Tibial artery (tissue), 4 donors: ENCODE measurements around the gene ADGRL3.

Source experiments
- DNase-seq, 2 donors: peaks; one replicate each; pipeline ENCODE4 v3.0.0-alpha.2; 2019
- H3K27ac ChIP-seq, 2 donors: fragments of 200-600 bp; sonication (generic) in 1 of 2; 1 replicate in 1 of 2; 2 replicates in 1 of 2; pipeline ENCODE4 v1.5.1; 2018 to 2019; ENCODE audit warnings: mild to moderate bottlenecking in 1 of 2
- H3K27me3 ChIP-seq, 2 donors: fragments of 200-600 bp; sonication (generic) in 1 of 2; one replicate each; pipeline versions ENCODE4 v1.5.1 to v1.6.0; 2016 to 2019
- H3K36me3 ChIP-seq, 3 donors: fragments of 200-600 bp; sonication (generic) in 2 of 3; one replicate each; pipeline ENCODE4 v1.5.1; 2016 to 2019; ENCODE audit warnings: mild to moderate bottlenecking in 2 of 3
- H3K4me1 ChIP-seq, 4 donors: fragments of 200-600 bp; sonication (generic) in 2 of 4; 1 replicate in 3 of 4; 2 replicates in 1 of 4; pipeline ENCODE4 v1.5.1; 2016 to 2019
- H3K4me3 ChIP-seq, 2 donors: fragments of 200-600 bp; sonication (generic) in 1 of 2; 1 replicate in 1 of 2; 2 replicates in 1 of 2; pipeline ENCODE4 v1.5.1; 2018 to 2019; ENCODE audit warnings: mild to moderate bottlenecking in 2 of 2
- H3K9me3 ChIP-seq, 3 donors: fragments of 200-600 bp; sonication (generic) in 1 of 3; one replicate each; pipeline ENCODE4 v1.5.1; 2016 to 2019
- intact Hi-C: fragments of 100-400 bp; cut with DNase I; formaldehyde crosslinking; loops from one replicate; pipeline ENCODE4 v1.15.0; 2023; ENCODE audit warnings: low total_unique reads
- TF ChIP-seq, protein P1 (sequence below), 2 experiments: fragments of 200-600 bp in 1 of 2; fragments of 450-650 bp in 1 of 2; IDR thresholded peaks; one replicate each; pipeline ENCODE4 v1.5.1; 2017 to 2019; ENCODE audit warnings: antibody characterized with exemption in 2 of 2, mild to moderate bottlenecking in 1 of 2, moderate library complexity in 1 of 2

The ADGRL3 gene

DNA sequence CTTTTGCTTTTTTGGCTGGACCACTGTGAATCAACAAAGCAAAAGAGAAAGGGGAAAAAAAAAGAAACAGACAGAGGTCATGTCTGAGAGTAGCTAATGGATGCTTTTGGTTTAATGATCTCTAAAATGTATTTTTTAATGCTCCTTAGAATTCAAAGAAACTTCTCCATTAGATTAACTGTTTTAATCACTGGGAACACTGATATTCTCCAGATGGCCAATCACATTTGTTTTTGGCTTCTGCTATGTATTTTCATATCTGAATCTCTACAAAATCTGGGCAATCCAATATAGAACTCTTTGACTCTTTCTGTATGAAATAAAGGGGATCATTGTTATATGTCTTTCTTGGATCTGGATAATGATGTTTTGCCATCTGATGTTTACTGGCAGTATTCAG, 278.2 kb downstream of the ADGRL3 start:
- H3K27ac ChIP-seq = no peak overlapping the region
- H3K36me3 ChIP-seq = no peaks in the 10 kb centered on the region
- TF ChIP-seq, protein P1, sequence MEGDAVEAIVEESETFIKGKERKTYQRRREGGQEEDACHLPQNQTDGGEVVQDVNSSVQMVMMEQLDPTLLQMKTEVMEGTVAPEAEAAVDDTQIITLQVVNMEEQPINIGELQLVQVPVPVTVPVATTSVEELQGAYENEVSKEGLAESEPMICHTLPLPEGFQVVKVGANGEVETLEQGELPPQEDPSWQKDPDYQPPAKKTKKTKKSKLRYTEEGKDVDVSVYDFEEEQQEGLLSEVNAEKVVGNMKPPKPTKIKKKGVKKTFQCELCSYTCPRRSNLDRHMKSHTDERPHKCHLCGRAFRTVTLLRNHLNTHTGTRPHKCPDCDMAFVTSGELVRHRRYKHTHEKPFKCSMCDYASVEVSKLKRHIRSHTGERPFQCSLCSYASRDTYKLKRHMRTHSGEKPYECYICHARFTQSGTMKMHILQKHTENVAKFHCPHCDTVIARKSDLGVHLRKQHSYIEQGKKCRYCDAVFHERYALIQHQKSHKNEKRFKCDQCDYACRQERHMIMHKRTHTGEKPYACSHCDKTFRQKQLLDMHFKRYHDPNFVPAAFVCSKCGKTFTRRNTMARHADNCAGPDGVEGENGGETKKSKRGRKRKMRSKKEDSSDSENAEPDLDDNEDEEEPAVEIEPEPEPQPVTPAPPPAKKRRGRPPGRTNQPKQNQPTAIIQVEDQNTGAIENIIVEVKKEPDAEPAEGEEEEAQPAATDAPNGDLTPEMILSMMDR (IDR thresholded peaks at IDR 0.05) = no peak
- peaks cover 0 to 38% (median 3%) of the 10 kb centered on the region in 4 donors for H3K4me1 ChIP-seq
- H3K9me3 ChIP-seq = no peaks in the 10 kb centered on the region
- no peak overlapping the region for H3K4me3 ChIP-seq
- intact Hi-C loops = no loop called here
- H3K27me3 ChIP-seq = no peaks in the 10 kb centered on the region
- no peak for DNase-seq

DNA sequence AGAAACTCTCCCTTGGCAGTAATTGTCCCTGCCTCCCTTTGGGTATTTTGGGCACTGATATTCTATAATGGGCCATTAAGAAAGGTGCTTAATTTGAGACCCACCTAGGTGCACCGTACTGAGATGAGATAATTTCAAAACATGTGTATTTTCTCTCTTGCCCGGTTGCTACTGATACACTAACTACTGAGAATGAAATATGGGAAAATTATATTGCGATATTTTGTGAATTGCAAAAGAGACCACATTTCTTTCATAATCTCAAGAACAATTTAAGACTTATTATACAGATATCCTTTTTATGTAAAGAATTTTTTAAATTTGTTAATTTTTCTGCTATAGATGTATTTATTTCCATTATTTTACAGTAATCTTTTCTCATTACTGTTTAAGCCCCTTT, 284.9 kb downstream of the ADGRL3 start:
- Histone ChIP-seq H3K9me3 (no peaks in the 10 kb centered on the region), H3K27me3 (no peaks in the 10 kb centered on the region), H3K4me1 (peaks cover 0 to 19% (median 0%) of the 10 kb centered on the region in 4 donors), H3K27ac (no peak overlapping the region), H3K4me3 (no peak overlapping the region), H3K36me3 (no peaks in the 10 kb centered on the region)
- DNase-seq = no peak
- TF ChIP-seq, protein P1 (IDR thresholded peaks at IDR 0.05) = no peak
- intact Hi-C loops = no loop called here

DNA sequence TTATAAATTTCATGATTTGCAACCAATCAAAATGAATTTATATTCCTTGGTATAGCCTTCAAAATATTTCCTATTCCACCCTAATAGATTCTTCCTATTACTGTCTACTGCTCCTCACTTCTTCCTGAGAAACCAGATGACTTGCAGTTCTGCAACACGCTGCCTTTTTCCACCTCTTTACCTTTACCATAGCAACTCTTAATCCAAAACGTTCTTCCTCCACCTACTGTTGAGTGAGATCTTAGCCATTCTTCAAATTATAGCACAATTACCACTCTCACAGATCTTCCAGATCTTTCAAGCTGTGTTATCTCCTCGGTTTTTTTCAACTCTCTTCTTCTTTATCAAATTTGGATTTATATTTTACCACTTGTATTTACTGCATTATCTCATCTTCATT, 289.8 kb downstream of the ADGRL3 start:
- intact Hi-C loops = no loop called here
- Histone ChIP-seq H3K27ac (no peak overlapping the region), H3K4me1 (peaks cover 0 to 8% (median 0%) of the 10 kb centered on the region in 4 donors), H3K9me3 (no peaks in the 10 kb centered on the region), H3K4me3 (no peak overlapping the region), H3K27me3 (no peaks in the 10 kb centered on the region), H3K36me3 (no peaks in the 10 kb centered on the region)
- DNase-seq = no peak
- TF ChIP-seq, protein P1 (IDR thresholded peaks at IDR 0.05) = no peak

DNA sequence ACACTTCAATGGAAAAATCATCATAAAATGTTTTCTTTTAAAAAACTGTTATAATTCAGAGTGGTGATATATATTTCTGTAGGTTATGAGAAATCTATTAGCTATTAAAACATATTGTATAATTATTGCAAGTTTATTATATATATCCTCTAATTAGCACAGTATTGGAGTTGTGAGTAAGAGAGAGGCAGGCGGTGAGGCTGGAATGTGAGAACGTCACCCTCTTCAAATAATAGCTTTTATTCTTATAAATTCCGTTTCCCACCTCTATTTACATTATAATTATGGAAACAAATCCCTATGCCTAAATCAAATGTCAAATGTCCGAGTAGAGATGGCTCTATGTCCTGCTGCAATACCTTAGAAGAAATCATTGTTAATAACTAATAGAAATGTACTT, 292.9 kb downstream of the ADGRL3 start:
- Histone ChIP-seq H3K9me3 (no peaks in the 10 kb centered on the region), H3K27ac (no peak overlapping the region), H3K4me3 (no peak overlapping the region), H3K27me3 (no peaks in the 10 kb centered on the region), H3K36me3 (no peaks in the 10 kb centered on the region), H3K4me1 (peaks cover 0 to 8% (median 0%) of the 10 kb centered on the region in 4 donors)
- no peak for DNase-seq
- intact Hi-C loops = no loop called here
- TF ChIP-seq, protein P1 (IDR thresholded peaks at IDR 0.05) = no peak

GRCh38 chr4:61493470-61493869, 293.3 kb downstream of the ADGRL3 start:
- TF ChIP-seq, protein P1 (IDR thresholded peaks at IDR 0.05) = no peak
- Histone ChIP-seq H3K4me1 (peaks cover 0 to 8% (median 0%) of the 10 kb centered on the region in 4 donors), H3K27ac (no peak overlapping the region), H3K4me3 (no peak overlapping the region), H3K9me3 (no peaks in the 10 kb centered on the region), H3K27me3 (no peaks in the 10 kb centered on the region), H3K36me3 (no peaks in the 10 kb centered on the region)
- intact Hi-C loops = no loop called here
- DNase-seq = no peak

DNA sequence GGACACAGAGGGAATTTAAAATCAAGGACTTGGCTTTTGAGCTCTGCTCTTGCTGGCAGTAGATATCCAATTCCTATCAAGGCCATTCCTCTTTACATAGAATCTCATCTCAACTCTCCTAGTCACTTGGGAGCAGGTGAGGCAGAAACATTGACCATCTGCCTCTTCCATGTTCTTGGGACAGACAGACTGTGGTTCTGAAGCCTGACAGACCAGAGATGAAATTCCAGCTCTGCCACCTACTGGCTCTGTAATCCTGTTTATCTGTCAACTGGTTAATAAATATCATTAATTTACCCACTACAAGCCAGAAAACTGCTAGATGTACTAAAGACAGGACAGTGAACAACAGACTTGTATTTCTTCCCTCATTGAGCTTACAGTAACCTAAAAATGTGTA, 300.8 kb downstream of the ADGRL3 start:
- Histone ChIP-seq H3K4me3 (no peak overlapping the region), H3K9me3 (no peaks in the 10 kb centered on the region), H3K27me3 (no peaks in the 10 kb centered on the region), H3K4me1 (peaks cover 0 to 5% (median 0%) of the 10 kb centered on the region in 4 donors), H3K36me3 (no peaks in the 10 kb centered on the region), H3K27ac (no peak overlapping the region)
- DNase-seq = no peak
- intact Hi-C loops = no loop called here
- TF ChIP-seq, protein P1 (IDR thresholded peaks at IDR 0.05) = no peak
